Endothelial cell of umbilical vein (primary cell): Measurements from ENCODE around the gene PRR5L. TPM values are rescaled to one million over a fixed set of nuclear protein-coding genes. Genes with fewer than 3 reads are reported as not detected.

Source experiments
- BruUV-seq: library from RNA; stranded (reverse); fragments of 400-500 nt; replicated peaks from 2 replicates; lab custom pipeline; 2021; lab: Mats Ljungman, UMichigan
- CTCF ChIA-PET: fragments of 300-600, 350-600 bp; sonication (Branson Sonifier 250); formaldehyde crosslinking; loops from one replicate; lab custom pipeline; 2021; ENCODE audit warnings: antibody characterized with exemption, inconsistent platforms; lab: Charles Lee
- POLR2A ChIA-PET: fragments of 300-600, 350-600 bp; sonication (Branson Sonifier 250); formaldehyde crosslinking; loops from one replicate; lab custom pipeline; 2021; ENCODE audit warnings: antibody characterized with exemption, inconsistent platforms; lab: Charles Lee
- DNase-seq: peaks from one replicate; pipeline ENCODE4 v3.0.0-alpha.2; 2011; ENCODE audit warnings: low read depth, low spot score
- FAIRE-seq: peaks from 2 replicates; lab custom pipeline; 2011; peaks lifted over from hg19 to GRCh38; lab: Jason Lieb, UNC
- H2AFZ ChIP-seq: 2 replicates; pipeline ENCODE4 v1.6.0; 2012; ENCODE audit warnings: low read depth, low read length, control low read depth, inconsistent platforms
- H3K27ac ChIP-seq: 2 replicates; pipeline ENCODE4 v1.5.1; 2011; ENCODE audit warnings: low read depth, mild to moderate bottlenecking, control low read depth, low read length, moderate library complexity; ENCODE audit not compliant: insufficient read depth
- H3K27me3 ChIP-seq, 2 experiments: 2 replicates each; pipeline versions ENCODE4 v1.6.0 to v1.6.1; 2011; ENCODE audit warnings: low read length in 2 of 2, mixed read lengths in 1 of 2; ENCODE audit not compliant: control insufficient read depth in 2 of 2, insufficient read depth in 2 of 2
- H3K36me3 ChIP-seq, 2 experiments: 2 replicates in 1 of 2; 3 replicates in 1 of 2; pipeline ENCODE4 v1.5.1; 2011; ENCODE audit warnings: low read length in 2 of 2, mild to moderate bottlenecking in 1 of 2, moderate library complexity in 1 of 2; ENCODE audit not compliant: control insufficient read depth in 2 of 2, insufficient read depth in 2 of 2; ENCODE audit errors: extremely low read depth in 1 of 2
- H3K4me1 ChIP-seq: 3 replicates; pipeline ENCODE4 v1.5.1; 2011; ENCODE audit warnings: mild to moderate bottlenecking, low read length; ENCODE audit not compliant: control insufficient read depth, insufficient read depth; ENCODE audit errors: extremely low read depth
- H3K4me2 ChIP-seq: 2 replicates; pipeline ENCODE4 v1.6.1; 2011; ENCODE audit warnings: low read length, control low read depth, mixed read lengths; ENCODE audit not compliant: insufficient read depth
- H3K4me3 ChIP-seq, 3 experiments: fragments of 200-600 bp in 1 of 3; sonication (generic), shearing (Covaris generic) in 1 of 3; replicated peaks in 1 of 3; 2 replicates each; pipeline ENCODE4 v1.5.1; 2011 to 2016; ENCODE audit warnings: control low read depth in 3 of 3, low read length in 3 of 3, mild to moderate bottlenecking in 2 of 3, inconsistent platforms in 1 of 3, low read depth in 1 of 3, moderate library complexity in 1 of 3; ENCODE audit not compliant: insufficient read depth in 1 of 3
- H3K79me2 ChIP-seq: 2 replicates; pipeline ENCODE4 v1.6.0; 2012; ENCODE audit warnings: low read length, inconsistent platforms; ENCODE audit not compliant: control insufficient read depth, insufficient read depth
- H3K9ac ChIP-seq: replicated peaks from 2 replicates; pipeline ENCODE3; 2011; ENCODE audit warnings: low read length, control low read depth; ENCODE audit not compliant: insufficient read depth; ENCODE audit errors: extremely low read depth
- H3K9me1 ChIP-seq: replicated peaks from 3 replicates; pipeline ENCODE4 v1.6.0; 2011; ENCODE audit warnings: mild to moderate bottlenecking, low read length; ENCODE audit not compliant: control insufficient read depth, insufficient read depth; ENCODE audit errors: extremely low read depth
- H3K9me3 ChIP-seq: replicated peaks from 2 replicates; pipeline ENCODE4 v1.5.1; 2012; ENCODE audit warnings: low read length, inconsistent platforms; ENCODE audit not compliant: control insufficient read depth, insufficient read depth
- H4K20me1 ChIP-seq: replicated peaks from 2 replicates; pipeline ENCODE3; 2011; ENCODE audit warnings: mild to moderate bottlenecking, low read length; ENCODE audit not compliant: control insufficient read depth, insufficient read depth; ENCODE audit errors: extremely low read depth
- CTCF ChIP-seq, 2 donors: IDR thresholded peaks; 1 replicate in 1 of 2; 2 replicates in 1 of 2; pipeline ENCODE4 v1.5.1; 2011; ENCODE audit warnings: low read length in 2 of 2, mild to moderate bottlenecking in 2 of 2, moderate library complexity in 2 of 2, control low read depth in 1 of 2, inconsistent platforms in 1 of 2, low read depth in 1 of 2; ENCODE audit not compliant: insufficient read depth in 1 of 2; ENCODE audit errors: extremely low read depth in 1 of 2
- EZH2 ChIP-seq: IDR thresholded peaks from 2 replicates; pipeline ENCODE4 v1.6.1; 2012; ENCODE audit warnings: borderline replicate concordance, low read depth, mild to moderate bottlenecking, moderate library complexity, low read length, inconsistent platforms; ENCODE audit not compliant: severe bottlenecking
- FOS ChIP-seq: IDR thresholded peaks from 2 replicates; pipeline ENCODE4 v1.6.1; 2011; ENCODE audit warnings: mild to moderate bottlenecking, low read length, moderate library complexity, borderline replicate concordance; ENCODE audit not compliant: insufficient read depth
- GATA2 ChIP-seq: IDR thresholded peaks from 2 replicates; pipeline ENCODE4 v1.7.0; 2011; ENCODE audit warnings: low read depth, mild to moderate bottlenecking, moderate library complexity, mixed read lengths, low read length; ENCODE audit not compliant: insufficient read length, insufficient read depth
- JUN ChIP-seq: IDR thresholded peaks from 2 replicates; pipeline ENCODE4 v1.6.1; 2011; ENCODE audit warnings: borderline replicate concordance, low read depth; ENCODE audit not compliant: insufficient read length, insufficient read depth
- MAX ChIP-seq: IDR thresholded peaks from 2 replicates; pipeline ENCODE4 v1.6.1; 2011; ENCODE audit not compliant: insufficient read depth, insufficient read length
- MYC ChIP-seq: IDR thresholded peaks from one replicate; pipeline ENCODE4 v1.6.1; 2011; ENCODE audit warnings: mild to moderate bottlenecking, low read depth, low read length
- POLR2A ChIP-seq: IDR thresholded peaks from 2 replicates; pipeline ENCODE4 v1.6.1; 2012; ENCODE audit warnings: low read depth, mild to moderate bottlenecking, control low read depth, low read length
- POLR2AphosphoS5 ChIP-seq: IDR thresholded peaks from 2 replicates; pipeline ENCODE4 v1.6.1; 2012; ENCODE audit warnings: low read depth, mild to moderate bottlenecking, control low read depth, low read length, moderate library complexity; ENCODE audit not compliant: insufficient read depth
- dilution Hi-C: fragments of 300-500 bp; cut with MboI; formaldehyde crosslinking; loops from one replicate; pipeline ENCODE4 v1.15.0; 2019; ENCODE audit warnings: low sequenced_read_pairs; ENCODE audit not compliant: extremely low pct_ligation_motif_present
- intact Hi-C: fragments of 100-400 bp; cut with micrococcal nuclease; formaldehyde crosslinking; loops from one replicate; pipeline ENCODE4 v1.10.0; 2022
- polyA plus RNA-seq, 4 experiments: library from polyadenylated mRNA; depleted of rRNA in 3 of 4; stranded (reverse) in 3 of 4; unstranded in 1 of 4; fragments of >200 nt; gene quantifications; 2 replicates each; pipeline versions ENCODE4 v1.2.1 to v1.2.3, GENCODE V29; 2011 to 2012; ENCODE audit warnings: missing spikeins in 1 of 4
- total RNA-seq: library from RNA; stranded (reverse); gene quantifications from 2 replicates; pipeline ENCODE4 v1.2.3, GENCODE V29; 2021

PRR5L gene
- total and polyA plus RNA-seq, 2 donors (not counting 3 experiments of a cell fraction or from before 2014, with no cell fraction given) = 2.5 to 6.1 TPM

GRCh38 chr11:36436589-36436988, 140.5 kb downstream of the PRR5L start:
- DNase-seq = no peak
- ChIA-PET CTCF (no interaction called here), POLR2A (no interaction called here)
- H2AFZ ChIP-seq = no peak overlapping the region
- H3K36me3 ChIP-seq = no peaks in the 10 kb centered on the region
- FAIRE-seq = no peak
- peaks cover 8% of the 10 kb centered on the region for H3K4me1 ChIP-seq
- dilution Hi-C loops = no loop called here
- intact Hi-C loops = no loop called here
- TF ChIP-seq FOS = no peak
- TF ChIP-seq CTCF (IDR thresholded peaks at IDR 0.05; ENCODE audit: extremely low read depth in 1 of 2, insufficient read depth in 1 of 2, low read depth in 1 of 2, low read length in 2 of 2) = no peak
- no peak for TF ChIP-seq EZH2
- no peak for TF ChIP-seq POLR2A
- no peak for TF ChIP-seq POLR2AphosphoS5
- no peak for TF ChIP-seq MAX
- no peak for TF ChIP-seq MYC
- TF ChIP-seq JUN = no peak
- TF ChIP-seq GATA2 = no peak
- H3K9me3 ChIP-seq = no peaks in the 10 kb centered on the region
- H3K9ac ChIP-seq = no peak overlapping the region
- H3K27ac ChIP-seq = no peak overlapping the region
- no peaks in the 10 kb centered on the region for H3K9me1 ChIP-seq
- H3K27me3 ChIP-seq = no peaks in the 10 kb centered on the region
- BruUV-seq = no TSS peak
- no peak overlapping the region for H3K4me2 ChIP-seq
- H4K20me1 ChIP-seq = no peaks in the 10 kb centered on the region
- no peak overlapping the region for H3K4me3 ChIP-seq
- no peaks in the 10 kb centered on the region for H3K79me2 ChIP-seq
